IMR-90 (cell line): Measurements from ENCODE around the gene TRA2A. TPM values are rescaled to one million over a fixed set of nuclear protein-coding genes. Genes with fewer than 3 reads are reported as not detected.

ENCODE experiments used
- ATAC-seq: fragments of 200-7000 bp; cut with Tn5 transposase; 2 replicates; pipeline ENCODE4 v1.9.1; 2020; ENCODE audit warnings: low read depth, mild to moderate bottlenecking, moderate library complexity
- BruUV-seq: library from RNA; stranded (reverse); fragments of 400-500 nt; replicated peaks from 2 replicates; lab custom pipeline; 2021; lab: Mats Ljungman, UMichigan
- CTCF ChIA-PET: fragments of 300-600 bp; formaldehyde crosslinking; extraction: SDS; loops from one replicate; lab custom pipeline; 2021; ENCODE audit warnings: antibody characterized with exemption; lab: Yijun Ruan, JAX
- POLR2A ChIA-PET: fragments of 300-600 bp; sonication (Branson Sonifier 250); formaldehyde crosslinking; loops from one replicate; lab custom pipeline; 2022; ENCODE audit warnings: antibody characterized with exemption; ENCODE audit not compliant: unreplicated experiment; lab: Charles Lee
- DNase-seq: peaks from one replicate; pipeline ENCODE4 v3.0.0; 2013
- H2AFZ ChIP-seq: replicated peaks from 2 replicates; pipeline ENCODE3; 2013; ENCODE audit warnings: low read length, mild to moderate bottlenecking; ENCODE audit not compliant: poor library complexity
- H2AK5ac ChIP-seq: 2 replicates; pipeline ENCODE4 v1.6.1; 2013; ENCODE audit warnings: low read depth, low read length, inconsistent platforms
- H2AK9ac ChIP-seq: replicated peaks from 2 replicates; pipeline ENCODE3; 2013; ENCODE audit warnings: mild to moderate bottlenecking, low read depth, low read length, moderate library complexity; ENCODE audit not compliant: poor library complexity
- H2BK120ac ChIP-seq: 2 replicates; pipeline ENCODE4 v1.6.1; 2013; ENCODE audit warnings: low read depth, low read length, inconsistent platforms
- H2BK15ac ChIP-seq: 3 replicates; pipeline ENCODE4 v1.6.1; 2013; ENCODE audit warnings: low read depth, low read length, inconsistent platforms
- H2BK20ac ChIP-seq: 2 replicates; pipeline ENCODE4 v1.6.1; 2013; ENCODE audit warnings: low read depth, mild to moderate bottlenecking, inconsistent platforms, low read length, moderate library complexity
- H2BK5ac ChIP-seq: 2 replicates; pipeline ENCODE4 v1.6.1; 2013; ENCODE audit warnings: mild to moderate bottlenecking, low read depth, low read length, inconsistent platforms; ENCODE audit not compliant: poor library complexity, severe bottlenecking
- H3K14ac ChIP-seq: replicated peaks from 2 replicates; pipeline ENCODE4 v1.6.1; 2013; ENCODE audit warnings: low read depth, low read length, inconsistent platforms
- H3K18ac ChIP-seq: 2 replicates; pipeline ENCODE4 v1.6.1; 2013; ENCODE audit warnings: low read depth, low read length, control low read depth
- H3K23ac ChIP-seq: 2 replicates; pipeline ENCODE4 v1.6.1; 2013; ENCODE audit warnings: low read depth, low read length, inconsistent platforms
- H3K27ac ChIP-seq: 2 replicates; pipeline ENCODE4 v1.5.1; 2013; ENCODE audit warnings: mild to moderate bottlenecking, control low read depth, low read length; ENCODE audit not compliant: insufficient read depth
- H3K27me3 ChIP-seq: 2 replicates; pipeline ENCODE4 v1.6.1; 2013; ENCODE audit warnings: low read length; ENCODE audit not compliant: control insufficient read depth, insufficient read depth
- H3K36me3 ChIP-seq: 2 replicates; pipeline ENCODE4 v1.6.1; 2013; ENCODE audit warnings: low read length, mixed read lengths; ENCODE audit not compliant: control insufficient read depth, insufficient read depth
- H3K4ac ChIP-seq: 2 replicates; pipeline ENCODE4 v1.6.1; 2013; ENCODE audit warnings: low read depth, low read length, inconsistent platforms
- H3K4me1 ChIP-seq: 2 replicates; pipeline ENCODE4 v1.6.1; 2013; ENCODE audit warnings: low read length, mixed read lengths; ENCODE audit not compliant: control insufficient read depth, insufficient read depth
- H3K4me2 ChIP-seq: 2 replicates; pipeline ENCODE4 v1.6.1; 2013; ENCODE audit warnings: low read depth, mild to moderate bottlenecking, control low read depth, low read length, moderate library complexity
- H3K4me3 ChIP-seq: 2 replicates; pipeline ENCODE4 v1.5.1; 2013; ENCODE audit warnings: low read depth, mild to moderate bottlenecking, control low read depth, low read length, moderate library complexity; ENCODE audit not compliant: insufficient read depth
- H3K56ac ChIP-seq: 2 replicates; pipeline ENCODE4 v1.6.1; 2013; ENCODE audit warnings: low read length, inconsistent platforms; ENCODE audit not compliant: insufficient read depth; ENCODE audit errors: extremely low read depth
- H3K79me1 ChIP-seq, 2 experiments: 2 replicates each; pipeline ENCODE4 v1.6.1; 2013; ENCODE audit warnings: low read length in 2 of 2, inconsistent platforms in 1 of 2, low read depth in 1 of 2
- H3K9ac ChIP-seq: 2 replicates; pipeline ENCODE4 v1.6.1; 2013; ENCODE audit warnings: low read depth, low read length, control low read depth
- H3K9me1 ChIP-seq: 2 replicates; pipeline ENCODE4 v1.6.1; 2013; ENCODE audit warnings: low read length, inconsistent platforms; ENCODE audit not compliant: insufficient read depth
- H3K9me3 ChIP-seq: 2 replicates; pipeline ENCODE4 v1.6.1; 2013; ENCODE audit warnings: low read length; ENCODE audit not compliant: control insufficient read depth, insufficient read depth
- H4K20me1 ChIP-seq: 2 replicates; pipeline ENCODE4 v1.6.1; 2013; ENCODE audit warnings: low read length, inconsistent platforms; ENCODE audit not compliant: insufficient read depth
- H4K5ac ChIP-seq: 2 replicates; pipeline ENCODE4 v1.6.1; 2013; ENCODE audit warnings: mild to moderate bottlenecking, low read depth, low read length, control low read depth
- H4K8ac ChIP-seq, 2 experiments: 2 replicates each; pipeline ENCODE4 v1.6.1; 2013; ENCODE audit warnings: low read depth in 2 of 2, low read length in 2 of 2, control low read depth in 1 of 2, inconsistent platforms in 1 of 2
- H4K91ac ChIP-seq: 2 replicates; pipeline ENCODE4 v1.6.1; 2013; ENCODE audit warnings: low read depth, low read length, inconsistent platforms; ENCODE audit not compliant: insufficient read depth
- BHLHE40 ChIP-seq: fragments of 150-350 bp; IDR thresholded peaks from 2 replicates; pipeline ENCODE4 v1.6.1; 2016; ENCODE audit warnings: mild to moderate bottlenecking, low read depth, low read length
- CEBPB ChIP-seq: IDR thresholded peaks from 2 replicates; pipeline ENCODE4 v1.6.1; 2012; ENCODE audit warnings: low read depth, low read length, improper control_type of control experiment
- CHD1 ChIP-seq: IDR thresholded peaks from 2 replicates; pipeline ENCODE4 v1.6.1; 2012; ENCODE audit warnings: low read depth, low read length, improper control_type of control experiment
- CTCF ChIP-seq: conservative IDR thresholded peaks from 2 replicates; pipeline ENCODE4 v1.5.1; 2012; ENCODE audit warnings: mild to moderate bottlenecking, low read depth, low read length, improper control_type of control experiment
- ELK1 ChIP-seq: fragments of 150-350 bp; IDR thresholded peaks from 2 replicates; pipeline ENCODE4 v1.6.1; 2016; ENCODE audit warnings: low read depth, mild to moderate bottlenecking, low read length, moderate library complexity, borderline replicate concordance
- FOS ChIP-seq: fragments of 150-350 bp; IDR thresholded peaks from 2 replicates; pipeline ENCODE4 v1.6.1; 2016; ENCODE audit warnings: low read depth, low read length
- MAFK ChIP-seq: IDR thresholded peaks from 2 replicates; pipeline ENCODE4 v1.6.1; 2012; ENCODE audit warnings: low read depth, low read length, improper control_type of control experiment
- MAZ ChIP-seq: IDR thresholded peaks from 2 replicates; pipeline ENCODE4 v1.6.1; 2012; ENCODE audit warnings: low read depth, mild to moderate bottlenecking, low read length, improper control_type of control experiment, moderate library complexity, borderline replicate concordance
- MXI1 ChIP-seq: IDR thresholded peaks from 2 replicates; pipeline ENCODE4 v1.6.1; 2012; ENCODE audit warnings: low read depth, mild to moderate bottlenecking, low read length, moderate library complexity, borderline replicate concordance
- NFE2L2 ChIP-seq: fragments of 150-350 bp; IDR thresholded peaks from 2 replicates; pipeline ENCODE4 v1.6.1; 2016; ENCODE audit warnings: low read depth, mild to moderate bottlenecking, low read length
- POLR2A ChIP-seq: IDR thresholded peaks from 2 replicates; pipeline ENCODE4 v1.6.1; 2012; ENCODE audit warnings: mild to moderate bottlenecking, low read depth, low read length
- RAD21 ChIP-seq: IDR thresholded peaks from 2 replicates; pipeline ENCODE4 v1.6.1; 2012; ENCODE audit warnings: low read length, improper control_type of control experiment
- RCOR1 ChIP-seq: IDR thresholded peaks from 2 replicates; pipeline ENCODE4 v1.6.1; 2012; ENCODE audit warnings: mild to moderate bottlenecking, low read length, improper control_type of control experiment; ENCODE audit not compliant: insufficient replicate concordance
- RFX5 ChIP-seq: IDR thresholded peaks from 2 replicates; pipeline ENCODE4 v1.8.0; 2012; ENCODE audit warnings: low read depth, mild to moderate bottlenecking, low read length, moderate library complexity
- SMC3 ChIP-seq: fragments of 150-350 bp; IDR thresholded peaks from 2 replicates; pipeline ENCODE4 v1.6.1; 2016; ENCODE audit warnings: low read depth, mild to moderate bottlenecking, antibody characterized with exemption, low read length, moderate library complexity
- USF2 ChIP-seq: fragments of 150-350 bp; IDR thresholded peaks from 2 replicates; pipeline ENCODE4 v1.6.1; 2017; ENCODE audit warnings: mild to moderate bottlenecking, antibody characterized with exemption, low read length, low read depth
- WGBS, 2 experiments: methylation state at CpG; one replicate each; pipeline versions ENCODE4 v1.1.5 to v1.1.7; 2013; ENCODE audit warnings: missing lambda C conversion rate in 2 of 2; ENCODE audit not compliant: insufficient read length in 1 of 2; ENCODE audit errors: extremely low coverage in 2 of 2; 5-methylcytosine and 5-hydroxymethylcytosine counted together
- dilution Hi-C: fragments of 300-500 bp; cut with HindIII; formaldehyde crosslinking; loops from one replicate; pipeline ENCODE4 v1.14.3; 2018; ENCODE audit warnings: low sequenced_read_pairs; ENCODE audit not compliant: unreplicated experiment
- in situ Hi-C: fragments of 300-500 bp; cut with MboI; formaldehyde crosslinking; loops from 3 replicates; pipeline ENCODE4 v1.14.3; 2019; ENCODE audit warnings: low sequenced_read_pairs, inconsistent platforms, mixed read lengths
- intact Hi-C: fragments of 100-400 bp; cut with micrococcal nuclease; formaldehyde crosslinking; loops from 2 replicates; pipeline ENCODE4 v1.10.0; 2022
- polyA plus RNA-seq, 3 experiments: library from polyadenylated mRNA; depleted of rRNA; stranded (reverse); fragments of >200 nt; gene quantifications; 2 replicates each; pipeline ENCODE4 v1.2.3, GENCODE V29; 2012; ENCODE audit warnings: low replicate concordance in 1 of 3
- total RNA-seq: library from RNA; depleted of rRNA; stranded (reverse); fragments of >200 nt; gene quantifications from 2 replicates; pipeline ENCODE4 v1.2.3, GENCODE V29; 2012

Gene TRA2A
- total and polyA plus RNA-seq, 2 of the 4 experiments (the other 2 are of a cell fraction), result 44.3 to 77.3 TPM

- Histone ChIP-seq H3K27ac (no peak overlapping the region), H3K27me3 (no peaks in the 10 kb centered on the region), H2BK5ac (peak overlapping the region; percentile 6), H3K79me1 (peaks cover 0 to 41% of the 10 kb centered on the region in 2 experiments; a peak in 2 of 4 replicates), H3K9me3 (no peaks in the 10 kb centered on the region), H3K9ac (no peak overlapping the region), H4K8ac (no peak overlapping the region), H3K14ac (no peak overlapping the region), H3K56ac (no peak overlapping the region), H2AFZ (no peak overlapping the region), H2AK5ac (no peak overlapping the region), H3K4me2 (peak overlapping the region; percentile 4; the same call in 1 of the 2 replicates), H4K20me1 (peaks cover 83% of the 10 kb centered on the region), H2BK20ac (no peak overlapping the region), H3K4me1 (peaks cover 13% of the 10 kb centered on the region), H3K9me1 (peaks cover 5% of the 10 kb centered on the region), H4K91ac (no peak overlapping the region), H2BK120ac (no peak overlapping the region), H3K18ac (no peak overlapping the region), H3K36me3 (no peaks in the 10 kb centered on the region), H4K5ac (no peak overlapping the region), H3K4me3 (no peak overlapping the region), H3K23ac (no peak overlapping the region), H2AK9ac (no peak overlapping the region), H2BK15ac (no peak overlapping the region), H3K4ac (no peak overlapping the region)
- BruUV-seq, result no TSS peak
- CTCF ChIA-PET, result interaction anchor here (0.6 to 1.2 kb wide), 4 partner anchors 45 to 190 kb away, joined by 3 to 4 read pairs (median 4); no protein-coding TSS in a partner anchor
- peak; percentile 67 for DNase-seq
- in situ Hi-C loops (no loop called here), intact Hi-C loops (no loop called here), dilution Hi-C loops (no loop called here)
- WGBS, 2 experiments, result no CpG with 5 or more reads among the region's 2 CpGs
- POLR2A ChIA-PET, result no interaction called here
- TF ChIP-seq USF2 (no peak), FOS (no peak), RAD21 (peak; percentile 66), RCOR1 (no peak), POLR2A (no peak), BHLHE40 (no peak), CEBPB (no peak), RFX5 (no peak), CHD1 (no peak), ELK1 (no peak), MAFK (no peak), SMC3 (peak; percentile 67), NFE2L2 (no peak), CTCF (peak; percentile 50), MXI1 (no peak), MAZ (no peak)
- ATAC-seq, result peak; percentile 24; the same call in 1 of the 2 replicates
Observed at GRCh38 chr7:23462846-23463245, 68.9 kb downstream of the TRA2A start.
